ENCODE data around the gene TDRD7. TPM values are rescaled to one million over a fixed set of nuclear protein-coding genes. Genes with fewer than 3 reads are reported as not detected.

Gene TDRD7
- total and polyA plus RNA-seq, 2 of the 13 experiments (the other 11 are each of a cell fraction or from before 2014, with no cell fraction given): 9.8 to 15.5 TPM

- no peak for TF ChIP-seq ZNF782 (CRISPR knock-in tag; IDR thresholded peaks at IDR 0.05; ENCODE audit: borderline replicate concordance)
- no peak for TF ChIP-seq SMARCC2 (IDR thresholded peaks at IDR 0.05)
- no peak for TF ChIP-seq ZNF318 (CRISPR knock-in tag; IDR thresholded peaks at IDR 0.05)
- no peak for TF ChIP-seq MYC (CRISPR knock-in tag; IDR thresholded peaks at IDR 0.05; ENCODE audit: borderline replicate concordance)
- TF ChIP-seq HMGXB3 (CRISPR knock-in tag; IDR thresholded peaks at IDR 0.05; ENCODE audit: borderline replicate concordance): no peak
- TF ChIP-seq ZNF468 (CRISPR knock-in tag; IDR thresholded peaks at IDR 0.05): no peak
Observed at GRCh38 chr9:97459326-97459725, 47.4 kb downstream of the TDRD7 start (continued).

Data from HepG2 (cell line).